Ovary (tissue), 3 donors: ENCODE results near the gene FARP1.

Source experiments
- POLR2A ChIP-seq: fragments of 450-650 bp; IDR thresholded peaks from one replicate; pipeline ENCODE4 v1.6.1; 2017; ENCODE audit warnings: antibody characterized with exemption, mild to moderate bottlenecking, moderate library complexity
- TF ChIP-seq, protein P1 (sequence below), 3 donors: fragments of 450-650 bp in 2 of 3; fragments of 200-600 bp in 1 of 3; IDR thresholded peaks; one replicate each; pipeline versions ENCODE4 v1.5.1 to v1.8.0; 2016 to 2022; ENCODE audit warnings: antibody characterized with exemption in 3 of 3, mild to moderate bottlenecking in 1 of 3
- donor health status: DM: no; HTN: no; CAD: no.

DNA sequence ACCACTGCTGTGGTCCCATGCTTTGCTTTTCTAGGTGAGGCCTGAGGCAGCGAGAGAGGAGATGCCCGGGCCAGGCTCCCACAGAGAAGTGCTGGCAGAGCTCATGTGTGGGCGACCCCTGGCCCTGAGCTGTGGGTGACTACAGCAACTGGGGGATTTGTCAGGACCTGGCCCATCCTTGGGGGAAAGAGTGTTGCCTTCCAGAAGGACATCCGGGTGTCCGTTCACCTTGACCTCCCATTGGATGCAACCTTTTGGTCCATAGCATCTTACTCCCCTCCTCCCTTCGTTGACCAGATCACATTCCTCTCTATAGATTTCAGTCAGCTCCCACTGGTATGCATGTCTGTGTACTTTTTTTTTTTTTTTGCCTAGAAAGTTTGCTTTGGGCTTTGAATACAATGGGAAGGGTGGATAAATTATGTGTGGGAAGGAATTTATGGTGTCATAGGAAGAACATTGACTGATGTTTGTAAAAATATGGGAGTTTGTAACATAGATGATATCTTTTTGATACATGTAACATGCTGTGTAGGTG lies 118.3 kb downstream of the FARP1 start:
- TF ChIP-seq POLR2A: no peak
- TF ChIP-seq, protein P1, sequence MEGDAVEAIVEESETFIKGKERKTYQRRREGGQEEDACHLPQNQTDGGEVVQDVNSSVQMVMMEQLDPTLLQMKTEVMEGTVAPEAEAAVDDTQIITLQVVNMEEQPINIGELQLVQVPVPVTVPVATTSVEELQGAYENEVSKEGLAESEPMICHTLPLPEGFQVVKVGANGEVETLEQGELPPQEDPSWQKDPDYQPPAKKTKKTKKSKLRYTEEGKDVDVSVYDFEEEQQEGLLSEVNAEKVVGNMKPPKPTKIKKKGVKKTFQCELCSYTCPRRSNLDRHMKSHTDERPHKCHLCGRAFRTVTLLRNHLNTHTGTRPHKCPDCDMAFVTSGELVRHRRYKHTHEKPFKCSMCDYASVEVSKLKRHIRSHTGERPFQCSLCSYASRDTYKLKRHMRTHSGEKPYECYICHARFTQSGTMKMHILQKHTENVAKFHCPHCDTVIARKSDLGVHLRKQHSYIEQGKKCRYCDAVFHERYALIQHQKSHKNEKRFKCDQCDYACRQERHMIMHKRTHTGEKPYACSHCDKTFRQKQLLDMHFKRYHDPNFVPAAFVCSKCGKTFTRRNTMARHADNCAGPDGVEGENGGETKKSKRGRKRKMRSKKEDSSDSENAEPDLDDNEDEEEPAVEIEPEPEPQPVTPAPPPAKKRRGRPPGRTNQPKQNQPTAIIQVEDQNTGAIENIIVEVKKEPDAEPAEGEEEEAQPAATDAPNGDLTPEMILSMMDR (IDR thresholded peaks at IDR 0.05): no peak
